ENCODE measurements around the gene GSC.
"Not testable (repeated sequence)": the region's sequence is repeated elsewhere in the genome, so short reads cannot be mapped to it uniquely, and the experiment has no call there.

The GSC gene

DNA sequence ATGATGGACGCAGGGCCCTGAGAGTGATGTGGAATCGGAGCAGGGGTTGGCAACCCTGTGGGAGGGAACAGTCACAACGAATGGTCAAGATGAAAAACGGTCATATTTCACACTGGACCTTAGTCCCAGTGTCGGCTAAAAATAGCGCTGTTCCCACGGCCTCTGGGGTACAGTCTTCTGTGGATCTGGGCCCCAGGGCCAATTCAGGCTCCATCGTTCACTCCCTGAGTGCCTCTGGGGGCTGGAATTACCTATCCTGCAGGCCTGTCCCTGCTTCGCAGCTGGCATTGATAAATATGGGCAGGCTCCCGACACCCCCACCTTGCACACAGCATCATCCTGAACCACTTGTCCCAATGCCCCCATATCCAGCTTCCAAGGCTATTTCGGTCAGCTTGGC lies 18.6 kb downstream of the GSC start:
- Mint-ChIP-seq H3K4me1 (no peaks in the 10 kb centered on the region), H3K4me3 (no peak overlapping the region), H3K36me3 (ENCODE audit: insufficient read depth) (no peaks in the 10 kb centered on the region), H3K27me3 (peaks cover 18% of the 10 kb centered on the region), H3K27ac (ENCODE audit: low read depth) (no peak overlapping the region), H3K9me3 (no peaks in the 10 kb centered on the region)
- no peak for ATAC-seq (replicated peaks; ENCODE audit: extremely low read depth, poor library complexity, severe bottlenecking)
- no peak for DNase-seq (ENCODE audit: low spot score in 2 of 2)

DNA sequence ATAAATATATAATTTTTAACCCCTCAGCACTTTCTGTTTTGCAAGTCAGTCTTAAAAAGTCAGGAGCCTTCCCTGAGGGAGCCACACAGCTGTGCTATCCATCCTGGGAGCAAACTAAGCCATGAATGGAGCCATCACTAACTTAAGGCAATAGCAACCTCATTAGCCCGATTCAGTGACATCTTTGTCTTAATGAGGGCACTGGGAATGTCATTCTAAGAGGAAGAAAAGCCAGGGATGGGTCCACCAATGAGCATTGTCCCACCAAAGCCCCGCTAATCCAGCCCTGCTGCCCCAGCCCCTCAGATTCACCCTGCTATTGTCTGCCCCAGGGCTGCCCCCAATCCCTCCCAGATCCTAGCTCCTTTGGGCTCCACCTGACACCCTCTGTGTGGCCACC lies 19.5 kb downstream of the GSC start:
- no peaks in the 10 kb centered on the region for H3K36me3 Mint-ChIP-seq (ENCODE audit: insufficient read depth)
- no peak overlapping the region for H3K27ac Mint-ChIP-seq (ENCODE audit: low read depth)
- DNase-seq (ENCODE audit: low spot score in 2 of 2) (no peak), ATAC-seq (replicated peaks; ENCODE audit: extremely low read depth, poor library complexity, severe bottlenecking) (no peak)
- H3K27me3 Mint-ChIP-seq, result peaks cover 18% of the 10 kb centered on the region
- no peaks in the 10 kb centered on the region for H3K9me3 Mint-ChIP-seq
- H3K4me1 Mint-ChIP-seq, result no peaks in the 10 kb centered on the region
- no peak overlapping the region for H3K4me3 Mint-ChIP-seq

DNA sequence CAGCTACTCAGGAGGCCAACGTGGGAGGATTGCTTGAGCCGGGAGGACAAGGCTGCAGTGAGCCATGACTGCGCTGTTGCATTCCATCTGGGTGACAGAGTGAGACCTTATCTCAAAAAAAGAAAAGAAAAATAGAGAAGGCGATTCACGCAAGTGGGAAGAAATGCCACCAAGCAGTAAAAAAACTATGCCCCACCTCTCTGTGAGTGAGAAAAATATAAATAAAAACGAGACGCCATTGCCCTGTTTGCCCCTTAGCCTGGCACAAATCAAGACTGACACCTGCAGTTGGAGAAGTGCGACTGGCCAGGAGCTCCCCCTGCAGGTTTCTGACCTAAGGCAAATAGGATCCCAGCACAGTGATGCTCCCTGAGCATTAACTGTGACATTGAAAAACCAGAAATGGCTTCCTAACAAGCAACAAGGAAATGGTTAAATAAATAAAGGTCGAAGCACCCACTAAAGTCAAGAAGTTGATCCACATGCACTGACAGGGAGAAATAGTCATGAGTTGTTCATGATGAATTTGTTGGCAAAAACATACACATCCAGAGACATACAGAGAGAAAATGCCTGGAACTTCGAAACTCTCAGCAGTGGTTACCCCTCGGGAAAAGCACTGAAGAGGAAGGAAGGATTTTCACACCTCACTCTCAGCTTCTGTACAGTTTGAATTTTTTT lies 21.1 kb downstream of the GSC start:
- H3K27me3 Mint-ChIP-seq, result peaks cover 18% of the 10 kb centered on the region
- no peaks in the 10 kb centered on the region for H3K9me3 Mint-ChIP-seq
- no peak overlapping the region for H3K27ac Mint-ChIP-seq (ENCODE audit: low read depth)
- ATAC-seq (replicated peaks; ENCODE audit: extremely low read depth, poor library complexity, severe bottlenecking), result no peak
- no peaks in the 10 kb centered on the region for H3K4me1 Mint-ChIP-seq
- peaks cover 2% of the 10 kb centered on the region for H3K36me3 Mint-ChIP-seq (ENCODE audit: insufficient read depth)
- no peak for DNase-seq (ENCODE audit: low spot score in 2 of 2)
- no peak overlapping the region for H3K4me3 Mint-ChIP-seq

DNA sequence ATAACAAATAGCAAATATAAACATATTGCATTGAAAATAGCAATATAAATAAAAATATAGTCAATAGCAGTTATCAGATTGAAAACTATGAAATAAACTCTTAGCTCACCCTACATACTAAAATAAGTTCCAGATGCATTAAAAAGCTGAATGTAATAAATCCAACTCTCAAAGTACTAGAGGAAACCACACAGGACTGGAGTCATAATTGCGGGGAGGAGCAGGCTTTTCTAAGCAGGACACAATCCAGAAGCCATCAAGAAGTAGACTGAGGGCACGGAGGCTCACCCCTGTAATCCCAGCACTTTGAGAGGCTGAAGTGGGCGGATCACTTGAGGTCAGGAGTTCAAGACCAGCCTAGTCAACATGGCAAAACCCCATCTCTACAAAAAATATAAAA lies 22.2 kb downstream of the GSC start:
- ATAC-seq (replicated peaks; ENCODE audit: extremely low read depth, poor library complexity, severe bottlenecking), result no peak
- H3K4me3 Mint-ChIP-seq, result no peak overlapping the region
- no peak overlapping the region for H3K27ac Mint-ChIP-seq (ENCODE audit: low read depth)
- H3K27me3 Mint-ChIP-seq, result peaks cover 12% of the 10 kb centered on the region
- no peaks in the 10 kb centered on the region for H3K4me1 Mint-ChIP-seq
- peaks cover 2% of the 10 kb centered on the region for H3K36me3 Mint-ChIP-seq (ENCODE audit: insufficient read depth)
- H3K9me3 Mint-ChIP-seq, result no peaks in the 10 kb centered on the region
- DNase-seq (ENCODE audit: low spot score in 2 of 2), result no peak

DNA sequence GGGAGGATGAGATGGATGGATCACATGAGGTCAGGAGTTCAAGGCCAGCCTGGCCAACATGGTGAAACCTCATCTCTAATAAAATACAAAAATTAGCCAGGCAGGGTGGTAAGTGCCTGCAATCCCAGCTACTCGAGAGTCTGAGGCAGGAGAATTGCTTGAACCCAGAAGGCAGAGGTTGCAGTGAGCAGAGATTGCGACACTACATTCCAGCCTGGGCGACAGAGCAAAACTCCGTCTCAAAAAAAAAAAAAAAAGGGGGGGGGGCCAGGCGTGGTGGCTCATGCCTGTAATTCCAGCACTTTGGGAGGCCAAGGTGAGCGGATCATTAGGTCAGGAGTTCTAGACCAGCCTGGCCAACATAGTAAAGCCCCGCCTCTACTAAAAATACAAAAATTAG lies 22.8 kb downstream of the GSC start:
- not testable (repeated sequence) for H3K4me1 Mint-ChIP-seq; ATAC-seq (replicated peaks; ENCODE audit: extremely low read depth, poor library complexity, severe bottlenecking); H3K27me3 Mint-ChIP-seq; H3K4me3 Mint-ChIP-seq; DNase-seq (ENCODE audit: low spot score in 2 of 2); H3K36me3 Mint-ChIP-seq (ENCODE audit: insufficient read depth); H3K27ac Mint-ChIP-seq (ENCODE audit: low read depth); H3K9me3 Mint-ChIP-seq

DNA sequence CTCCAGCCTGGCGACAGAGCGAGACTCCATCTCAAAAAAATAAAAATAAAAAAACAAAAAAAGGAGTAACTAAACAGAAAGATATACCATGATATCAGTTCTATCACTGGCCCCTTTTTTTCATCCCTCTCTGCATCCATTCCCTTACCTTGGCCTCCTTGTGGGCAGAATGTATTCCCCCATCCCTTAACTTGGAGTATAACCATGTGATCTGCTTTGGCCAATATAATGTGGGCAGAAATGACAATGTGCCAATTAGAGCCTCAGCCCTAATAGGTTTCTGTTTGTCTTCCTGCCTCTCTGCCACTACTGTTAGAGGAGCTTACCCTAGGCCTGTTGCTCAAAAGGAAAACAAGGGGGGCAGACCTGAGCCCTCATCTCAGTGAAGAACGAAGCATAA lies 23.8 kb downstream of the GSC start:
- ATAC-seq (replicated peaks; ENCODE audit: extremely low read depth, poor library complexity, severe bottlenecking) (no peak), DNase-seq (ENCODE audit: low spot score in 2 of 2) (no peak)
- Mint-ChIP-seq H3K27ac (ENCODE audit: low read depth) (no peak overlapping the region), H3K27me3 (peaks cover 4% of the 10 kb centered on the region), H3K9me3 (no peaks in the 10 kb centered on the region), H3K36me3 (ENCODE audit: insufficient read depth) (peaks cover 2% of the 10 kb centered on the region), H3K4me1 (no peaks in the 10 kb centered on the region), H3K4me3 (no peak overlapping the region)

DNA sequence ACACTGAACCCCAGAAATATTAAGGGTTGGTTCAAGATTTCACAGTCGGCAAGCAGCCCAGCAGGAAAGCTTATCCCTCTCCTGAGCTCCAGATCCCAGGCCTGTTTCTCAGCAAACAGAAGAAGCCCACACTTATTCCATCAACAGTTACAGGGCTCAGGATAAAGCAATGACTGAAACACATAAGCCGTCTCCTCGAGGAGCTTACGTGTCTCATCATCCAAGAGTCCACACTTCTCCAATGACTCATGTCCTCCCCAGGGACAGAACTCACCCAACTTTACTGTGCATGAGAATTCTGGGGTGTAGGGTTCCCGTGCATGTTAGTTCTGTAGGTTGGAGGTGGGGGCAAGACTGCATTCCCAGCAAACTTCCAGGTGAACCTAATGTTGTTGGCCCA lies 31.2 kb downstream of the GSC start:
- no peaks in the 10 kb centered on the region for H3K36me3 Mint-ChIP-seq (ENCODE audit: insufficient read depth)
- peaks cover 25% of the 10 kb centered on the region for H3K27me3 Mint-ChIP-seq
- H3K4me3 Mint-ChIP-seq, result no peak overlapping the region
- H3K27ac Mint-ChIP-seq (ENCODE audit: low read depth), result no peak overlapping the region
- no peak for ATAC-seq (replicated peaks; ENCODE audit: extremely low read depth, poor library complexity, severe bottlenecking)
- no peak for DNase-seq (ENCODE audit: low spot score in 2 of 2)
- H3K9me3 Mint-ChIP-seq, result no peaks in the 10 kb centered on the region
- no peaks in the 10 kb centered on the region for H3K4me1 Mint-ChIP-seq

DNA sequence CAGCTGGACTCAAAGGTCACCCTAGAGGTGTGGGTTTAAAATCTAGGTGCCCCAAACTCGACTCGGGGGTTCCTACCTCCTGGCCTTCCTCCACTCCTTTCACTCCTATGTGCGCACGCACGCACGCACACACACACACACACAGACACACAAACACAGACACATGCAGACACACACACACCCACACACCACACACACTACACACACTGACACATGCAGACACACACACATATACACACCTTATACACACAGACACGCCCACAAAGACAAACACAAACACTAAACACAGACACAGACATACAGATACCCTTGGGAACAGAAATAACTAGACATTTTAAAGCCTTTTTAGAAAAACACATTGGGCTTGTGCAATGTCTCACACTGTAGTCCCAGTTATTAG lies 31.8 kb downstream of the GSC start:
- Mint-ChIP-seq H3K27me3 (peaks cover 27% of the 10 kb centered on the region), H3K36me3 (ENCODE audit: insufficient read depth) (no peaks in the 10 kb centered on the region), H3K9me3 (no peaks in the 10 kb centered on the region), H3K27ac (ENCODE audit: low read depth) (no peak overlapping the region), H3K4me3 (no peak overlapping the region), H3K4me1 (no peaks in the 10 kb centered on the region)
- DNase-seq (ENCODE audit: low spot score in 2 of 2), result no peak
- no peak for ATAC-seq (replicated peaks; ENCODE audit: extremely low read depth, poor library complexity, severe bottlenecking)

DNA sequence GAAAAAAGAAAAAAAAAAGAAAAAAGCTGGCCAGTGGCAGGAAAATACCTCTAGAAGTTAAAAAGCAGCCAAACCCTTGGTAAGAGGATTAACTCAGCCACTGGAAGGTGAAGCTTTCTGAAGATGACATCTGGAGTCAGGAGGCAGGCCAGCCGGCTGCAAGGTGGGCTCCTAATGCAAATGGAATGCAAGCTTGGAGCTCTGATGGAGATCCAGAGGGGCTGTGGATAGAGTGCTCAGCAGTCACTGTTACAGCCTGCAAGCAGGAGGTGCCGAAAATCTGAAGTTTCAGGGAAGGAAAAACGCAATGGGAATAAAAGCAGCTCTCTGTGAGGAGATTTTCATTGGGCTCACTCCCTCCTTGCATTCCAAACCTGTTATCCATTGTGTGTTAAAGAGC lies 41.0 kb downstream of the GSC start:
- Mint-ChIP-seq H3K27me3 (peaks cover 57% of the 10 kb centered on the region), H3K36me3 (ENCODE audit: insufficient read depth) (no peaks in the 10 kb centered on the region), H3K9me3 (no peaks in the 10 kb centered on the region), H3K4me1 (no peaks in the 10 kb centered on the region), H3K27ac (ENCODE audit: low read depth) (no peak overlapping the region), H3K4me3 (no peak overlapping the region)
- no peak for DNase-seq (ENCODE audit: low spot score in 2 of 2)
- no peak for ATAC-seq (replicated peaks; ENCODE audit: extremely low read depth, poor library complexity, severe bottlenecking)

DNA sequence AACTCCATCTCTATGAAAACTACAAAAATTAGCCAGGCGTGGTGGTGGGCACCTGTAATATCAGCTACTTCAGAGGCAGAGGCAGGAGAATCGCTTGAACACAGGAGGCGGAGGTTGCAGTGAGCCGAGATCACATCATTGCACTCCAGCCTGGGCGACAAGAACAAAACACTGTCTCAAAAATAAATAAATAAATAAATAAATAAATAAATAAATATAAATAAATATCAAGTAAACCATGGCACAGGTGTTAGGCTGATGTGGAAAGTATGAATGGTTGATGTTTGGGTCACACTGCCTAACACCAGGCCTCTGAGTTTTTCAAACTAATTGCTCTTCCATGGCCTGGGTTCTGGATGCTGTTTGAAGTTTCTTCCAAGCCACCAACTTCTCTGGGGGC lies 41.5 kb downstream of the GSC start:
- H3K9me3 Mint-ChIP-seq; ATAC-seq (replicated peaks; ENCODE audit: extremely low read depth, poor library complexity, severe bottlenecking); H3K27ac Mint-ChIP-seq (ENCODE audit: low read depth); DNase-seq (ENCODE audit: low spot score in 2 of 2); H3K36me3 Mint-ChIP-seq (ENCODE audit: insufficient read depth); H3K4me3 Mint-ChIP-seq; H3K4me1 Mint-ChIP-seq: not testable (repeated sequence)
- H3K27me3 Mint-ChIP-seq, result peaks cover 57% of the 10 kb centered on the region

DNA sequence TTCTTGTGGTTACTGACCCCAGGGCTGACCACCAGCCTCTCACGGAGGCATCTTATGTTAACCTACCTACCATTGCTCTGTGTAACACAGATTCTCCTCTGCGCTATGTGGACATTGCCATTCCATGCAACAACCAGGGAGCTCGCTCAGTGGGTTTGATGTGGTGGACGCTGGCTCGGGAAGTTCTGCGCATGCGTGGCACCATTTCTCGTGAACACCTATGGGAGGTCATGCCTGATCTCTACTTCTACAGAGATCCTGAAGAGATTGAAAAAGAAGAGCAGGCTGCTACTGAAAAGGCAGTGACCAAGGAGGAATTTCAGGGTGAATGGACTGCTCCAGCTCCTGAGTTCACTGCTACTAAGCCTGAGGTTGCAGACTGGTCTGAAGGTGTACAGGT lies 43.3 kb downstream of the GSC start:
- H3K4me1 Mint-ChIP-seq; DNase-seq (ENCODE audit: low spot score in 2 of 2); ATAC-seq (replicated peaks; ENCODE audit: extremely low read depth, poor library complexity, severe bottlenecking); H3K36me3 Mint-ChIP-seq (ENCODE audit: insufficient read depth); H3K9me3 Mint-ChIP-seq; H3K27ac Mint-ChIP-seq (ENCODE audit: low read depth); H3K4me3 Mint-ChIP-seq: not testable (repeated sequence)
- H3K27me3 Mint-ChIP-seq, result peaks cover 62% of the 10 kb centered on the region

DNA sequence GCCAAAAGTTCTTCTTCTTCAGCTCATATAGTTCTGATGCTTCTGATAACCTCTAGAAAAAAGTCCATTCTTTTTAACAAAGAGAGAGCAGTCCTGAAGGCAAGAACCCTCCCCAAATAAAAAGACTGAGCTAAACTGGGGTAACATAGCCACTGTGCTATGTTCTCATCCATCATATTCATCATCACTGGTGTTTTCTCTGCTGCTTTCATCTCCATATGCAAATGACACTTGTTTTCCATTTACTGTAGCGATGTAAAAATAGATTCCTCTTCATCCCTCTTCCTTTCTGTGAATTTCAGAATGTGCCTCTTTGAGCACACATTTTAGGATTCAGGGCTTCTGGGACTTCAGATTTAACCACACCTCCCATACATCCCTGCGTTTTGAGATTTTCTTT lies 44.9 kb downstream of the GSC start:
- Mint-ChIP-seq H3K27me3 (peaks cover 46% of the 10 kb centered on the region), H3K4me1 (no peaks in the 10 kb centered on the region), H3K27ac (ENCODE audit: low read depth) (no peak overlapping the region), H3K9me3 (no peaks in the 10 kb centered on the region), H3K36me3 (ENCODE audit: insufficient read depth) (no peaks in the 10 kb centered on the region), H3K4me3 (no peak overlapping the region)
- DNase-seq (ENCODE audit: low spot score in 2 of 2) (no peak), ATAC-seq (replicated peaks; ENCODE audit: extremely low read depth, poor library complexity, severe bottlenecking) (no peak)

DNA sequence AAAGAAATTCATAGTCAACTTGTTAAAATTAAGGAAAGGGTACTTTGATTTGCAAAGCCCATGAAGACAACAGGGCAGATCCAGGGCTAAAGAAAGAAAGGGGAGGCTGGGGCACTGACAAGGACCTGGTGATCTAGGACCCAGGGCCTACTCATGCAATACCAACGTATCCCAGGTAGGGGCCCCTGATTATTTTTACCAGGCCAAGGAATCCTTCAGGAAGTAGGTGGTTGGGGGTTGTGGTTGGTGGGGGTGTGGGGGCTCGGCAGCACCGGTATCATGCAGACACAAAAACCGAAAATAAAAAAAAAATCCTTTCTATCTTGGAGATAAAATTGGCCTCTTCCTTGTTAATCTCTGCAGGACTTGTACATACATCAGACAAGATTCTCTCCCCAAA lies 47.5 kb downstream of the GSC start:
- Mint-ChIP-seq H3K9me3 (no peaks in the 10 kb centered on the region), H3K4me3 (no peak overlapping the region), H3K27ac (ENCODE audit: low read depth) (no peak overlapping the region), H3K27me3 (peaks cover 44% of the 10 kb centered on the region), H3K36me3 (ENCODE audit: insufficient read depth) (no peaks in the 10 kb centered on the region), H3K4me1 (no peaks in the 10 kb centered on the region)
- ATAC-seq (replicated peaks; ENCODE audit: extremely low read depth, poor library complexity, severe bottlenecking) (no peak), DNase-seq (ENCODE audit: low spot score in 2 of 2) (no peak)
